HCT116 (cell line): ENCODE results near the gene GPR32. TPM values are rescaled to one million over a fixed set of nuclear protein-coding genes. Genes with fewer than 3 reads are reported as not detected.
A peak's percentile ranks its signal among the peaks of the same experiment; 100 is the strongest.

Experiments used
- ATAC-seq: fragments of 200-7000 bp; cut with Tn5 transposase; 2 replicates; pipeline ENCODE4 v1.9.1; 2020; ENCODE audit warnings: mild to moderate bottlenecking, moderate library complexity
- BruUV-seq: library from RNA; stranded (reverse); fragments of 400-500 nt; replicated peaks from 2 replicates; lab custom pipeline; 2021; lab: Mats Ljungman, UMichigan
- CTCF ChIA-PET: fragments of 300-600 bp; sonication (Branson Sonifier 250); formaldehyde crosslinking; loops from one replicate; lab custom pipeline; 2021; ENCODE audit warnings: antibody characterized with exemption; lab: Charles Lee
- POLR2A ChIA-PET: fragments of 300-600, 350-600 bp; sonication (Branson Sonifier 250); formaldehyde crosslinking; loops from one replicate; lab custom pipeline; 2021; ENCODE audit warnings: antibody characterized with exemption; lab: Charles Lee
- RAD21 ChIA-PET, 2 experiments: fragments of 300-600 bp; sonication (Branson Sonifier 250); formaldehyde crosslinking; loops; one replicate each; lab custom pipeline; 2023; ENCODE audit warnings: low total read pairs in 2 of 2; ENCODE audit not compliant: uncharacterized antibody in 2 of 2, unreplicated experiment in 2 of 2, low non-redundant PET in 1 of 2; lab: Charles Lee
- DNase-seq: peaks from one replicate; pipeline ENCODE4 v3.0.0-alpha.2; 2010; ENCODE audit warnings: low read depth, low spot score
- H2AFZ ChIP-seq: fragments of 200-600 bp; shearing (Covaris generic), sonication (generic); 2 replicates; pipeline ENCODE4 v1.6.1; 2017; ENCODE audit warnings: low read depth, mixed run types, mixed read lengths, antibody characterized with exemption, low read length; ENCODE audit not compliant: poor library complexity, severe bottlenecking
- H3K27ac ChIP-seq: 2 replicates; pipeline ENCODE4 v1.5.1; 2012; ENCODE audit warnings: low read depth, low read length
- H3K27me3 ChIP-seq: fragments of 200-600 bp; sonication (generic); 2 replicates; pipeline ENCODE4 v1.6.1; 2016; ENCODE audit warnings: mixed run types, low read length, mixed read lengths; ENCODE audit not compliant: insufficient read depth
- H3K36me3 ChIP-seq, 2 experiments: fragments of 200-500 bp in 1 of 2; fragments of 200-600 bp in 1 of 2; sonication (Bioruptor generic) in 1 of 2; sonication (generic) in 1 of 2; 2 replicates each; pipeline versions ENCODE4 v1.5.1 to v1.6.1; 2014 to 2016; ENCODE audit warnings: low read length in 2 of 2, inconsistent platforms in 1 of 2, mixed read lengths in 1 of 2, mixed run types in 1 of 2; ENCODE audit not compliant: insufficient read depth in 2 of 2, control insufficient read depth in 1 of 2
- H3K4me1 ChIP-seq, 2 experiments: fragments of 200-600 bp in 1 of 2; sonication (generic) in 1 of 2; 2 replicates each; pipeline versions ENCODE4 v1.5.1 to v1.6.1; 2012 to 2017; ENCODE audit warnings: low read length in 2 of 2, inconsistent platforms in 1 of 2, mild to moderate bottlenecking in 1 of 2, mixed read lengths in 1 of 2, mixed run types in 1 of 2, moderate library complexity in 1 of 2; ENCODE audit not compliant: insufficient read depth in 2 of 2, control insufficient read depth in 1 of 2
- H3K4me2 ChIP-seq: fragments of 200-600 bp; sonication (generic); 2 replicates; pipeline ENCODE4 v1.6.1; 2017; ENCODE audit warnings: mixed run types, low read length, mixed read lengths
- H3K4me3 ChIP-seq, 2 experiments: fragments of 200-600 bp in 1 of 2; sonication (generic) in 1 of 2; replicated peaks in 1 of 2; 2 replicates each; pipeline ENCODE4 v1.5.1; 2011 to 2016; ENCODE audit warnings: low read length in 2 of 2, control low read depth in 1 of 2, low read depth in 1 of 2, mild to moderate bottlenecking in 1 of 2, mixed read lengths in 1 of 2, mixed run types in 1 of 2
- H3K79me2 ChIP-seq: fragments of 200-600 bp; sonication (generic); 2 replicates; pipeline ENCODE4 v1.6.1; 2017; ENCODE audit warnings: mild to moderate bottlenecking, mixed run types, low read length, moderate library complexity, mixed read lengths; ENCODE audit not compliant: insufficient read depth
- H3K9ac ChIP-seq: fragments of 200-600 bp; sonication (generic); 2 replicates; pipeline ENCODE4 v1.6.1; 2016; ENCODE audit warnings: low read length, mixed read lengths
- H3K9me2 ChIP-seq: fragments of 200-600 bp; sonication (generic), shearing (Covaris generic); 2 replicates; pipeline ENCODE4 v1.6.1; 2017; ENCODE audit warnings: mixed run types, mild to moderate bottlenecking, moderate library complexity; ENCODE audit not compliant: insufficient read depth
- H3K9me3 ChIP-seq, 2 experiments: fragments of 200-500 bp in 1 of 2; fragments of 200-600 bp in 1 of 2; sonication (Bioruptor generic) in 1 of 2; sonication (generic) in 1 of 2; 2 replicates each; pipeline ENCODE4 v1.6.1; 2014 to 2017; ENCODE audit warnings: low read length in 2 of 2, mixed read lengths in 2 of 2, inconsistent platforms in 1 of 2, low read depth in 1 of 2, mild to moderate bottlenecking in 1 of 2, mixed run types in 1 of 2, moderate library complexity in 1 of 2; ENCODE audit not compliant: control insufficient read depth in 1 of 2, insufficient read depth in 1 of 2
- H4K20me1 ChIP-seq: fragments of 200-600 bp; sonication (generic), shearing (Covaris generic); 2 replicates; pipeline ENCODE4 v1.6.1; 2017; ENCODE audit warnings: mixed run types, mild to moderate bottlenecking, moderate library complexity; ENCODE audit not compliant: insufficient read depth
- CBX3 ChIP-seq: IDR thresholded peaks from 2 replicates; pipeline ENCODE4 v1.6.1; 2012; ENCODE audit warnings: low read depth
- CEBPB ChIP-seq: IDR thresholded peaks from 2 replicates; pipeline ENCODE4 v1.6.1; 2012; ENCODE audit warnings: low read depth
- CTCF ChIP-seq, 3 experiments: fragments of 200-600 bp in 1 of 3; sonication (generic) in 1 of 3; IDR thresholded peaks in 2 of 3; conservative IDR thresholded peaks in 1 of 3; 2 replicates each; pipeline ENCODE4 v1.5.1; 2012 to 2017; ENCODE audit warnings: low read depth in 2 of 3, low read length in 2 of 3, antibody characterized with exemption in 1 of 3, borderline replicate concordance in 1 of 3, control low read depth in 1 of 3, mild to moderate bottlenecking in 1 of 3, mixed read lengths in 1 of 3, mixed run types in 1 of 3, moderate library complexity in 1 of 3; ENCODE audit not compliant: insufficient read depth in 1 of 3
- ELF1 ChIP-seq: IDR thresholded peaks from 2 replicates; pipeline ENCODE4 v1.6.1; 2012; ENCODE audit warnings: low read depth, borderline replicate concordance
- EZH2 ChIP-seq: fragments of 200-600 bp; sonication (generic); IDR thresholded peaks from 2 replicates; pipeline ENCODE4 v1.6.1; 2017; ENCODE audit warnings: antibody characterized with exemption, mixed run types
- EZH2phosphoT487 ChIP-seq: fragments of 200-600 bp; IDR thresholded peaks from 2 replicates; pipeline ENCODE4 v1.6.1; 2018; ENCODE audit warnings: antibody characterized with exemption, borderline replicate concordance
- FOSL1 ChIP-seq: IDR thresholded peaks from 2 replicates; pipeline ENCODE4 v1.6.1; 2012; ENCODE audit warnings: low read depth
- JUND ChIP-seq: IDR thresholded peaks from 2 replicates; pipeline ENCODE4 v1.6.1; 2012
- POLR2A ChIP-seq: IDR thresholded peaks from 2 replicates; pipeline ENCODE4 v1.7.0; 2011; ENCODE audit warnings: borderline replicate concordance; ENCODE audit not compliant: insufficient read depth, insufficient read length; ENCODE audit errors: extremely low read depth
- POLR2AphosphoS5 ChIP-seq: IDR thresholded peaks from 2 replicates; pipeline ENCODE4 v1.6.1; 2011; ENCODE audit warnings: mild to moderate bottlenecking, low read depth, low read length, moderate library complexity
- RAD21 ChIP-seq: IDR thresholded peaks from 2 replicates; pipeline ENCODE4 v1.6.1; 2012; ENCODE audit warnings: low read depth, mild to moderate bottlenecking
- SIN3A ChIP-seq: IDR thresholded peaks from 2 replicates; pipeline ENCODE4 v1.6.1; 2012; ENCODE audit warnings: low read depth
- SRF ChIP-seq: IDR thresholded peaks from 2 replicates; pipeline ENCODE4 v1.6.1; 2012; ENCODE audit warnings: low read depth
- TCF7L2 ChIP-seq: IDR thresholded peaks from 2 replicates; pipeline ENCODE4 v1.7.0; 2011; ENCODE audit warnings: borderline replicate concordance, inconsistent platforms; ENCODE audit not compliant: insufficient read depth, insufficient read length; ENCODE audit errors: extremely low read depth
- YY1 ChIP-seq: IDR thresholded peaks from 2 replicates; pipeline ENCODE4 v1.6.1; 2011; ENCODE audit warnings: low read length, low read depth, moderate library complexity, mild to moderate bottlenecking; ENCODE audit not compliant: insufficient replicate concordance; ENCODE audit errors: extremely low read depth
- ZFX ChIP-seq: fragments of 450-650 bp; IDR thresholded peaks from 2 replicates; pipeline ENCODE4 v1.6.1; 2017
- ZNF274 ChIP-seq: fragments of 200-500 bp; sonication (Bioruptor generic); IDR thresholded peaks from 2 replicates; pipeline ENCODE4 v1.6.1; 2014; ENCODE audit warnings: mild to moderate bottlenecking, low read depth, low read length, inconsistent platforms
- intact Hi-C: fragments of 100-400 bp; cut with micrococcal nuclease; formaldehyde crosslinking; loops from 2 replicates; pipeline ENCODE4 v1.10.0; 2022
- total RNA-seq: library from RNA; stranded (reverse); gene quantifications from one replicate; pipeline ENCODE4 v1.2.1, GENCODE V29; 2021; ENCODE audit not compliant: unreplicated experiment
- TF ChIP-seq, protein P1 (sequence below): IDR thresholded peaks from 2 replicates; pipeline ENCODE4 v1.6.1; 2012
- TF ChIP-seq, protein P2 (sequence below): IDR thresholded peaks from 2 replicates; pipeline ENCODE4 v1.6.1; 2012; ENCODE audit warnings: low read depth

Gene GPR32
- total RNA-seq, 1 experiment from 2014 or later = not detected

DNA sequence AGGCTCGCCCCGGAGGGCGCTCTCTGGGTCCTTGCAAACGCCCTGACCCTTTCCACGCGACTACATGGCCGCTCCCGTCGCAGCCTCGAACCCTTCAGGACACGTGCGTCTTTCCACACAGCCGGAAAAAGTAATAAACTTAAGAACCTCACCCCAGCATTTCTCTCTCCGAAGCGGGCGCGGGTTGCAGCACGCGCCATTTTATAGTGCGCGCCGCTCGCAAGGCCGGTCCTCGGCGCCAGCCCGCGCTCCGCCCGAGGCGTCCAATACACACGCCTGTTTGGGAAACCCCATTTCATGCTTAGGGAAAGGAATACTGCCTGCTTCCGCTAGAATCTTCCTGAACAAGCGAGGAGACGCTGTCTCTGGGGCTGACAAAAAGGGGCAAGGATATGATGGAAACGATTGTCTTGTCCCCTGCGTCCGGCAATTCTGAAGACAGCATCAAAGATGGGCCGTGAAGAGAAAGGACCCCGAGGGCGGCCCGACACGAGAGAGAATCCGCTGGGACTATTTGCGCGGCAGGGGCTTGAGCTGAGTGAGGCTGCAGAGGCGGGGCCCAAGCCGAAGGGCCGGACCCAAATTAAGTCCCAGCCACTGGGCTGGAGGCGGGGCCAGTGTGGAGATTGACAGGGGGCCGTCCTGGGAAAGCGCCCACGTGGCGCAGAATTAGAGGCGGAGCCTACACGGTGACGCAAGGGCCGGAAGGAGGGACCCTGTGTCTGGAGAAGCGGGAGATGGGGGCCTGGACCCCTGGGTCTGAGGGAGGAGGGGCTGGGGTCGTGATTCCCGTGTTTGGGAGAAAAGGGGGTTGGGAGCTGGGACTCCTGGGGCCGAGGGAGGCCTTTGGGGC, 34.4 kb downstream of the GPR32 start:
- Histone ChIP-seq H3K4me1 (peaks cover 9 to 24% of the 10 kb centered on the region in 2 experiments), H3K27ac (peak overlapping the region; percentile 93), H4K20me1 (peaks cover 36% of the 10 kb centered on the region; the same call in 1 of the 2 replicates), H3K4me3 (peak overlapping the region; percentile 89 to 94), H3K4me2 (peak overlapping the region; percentile 90), H2AFZ (peak overlapping the region; percentile 76), H3K79me2 (peaks cover 46% of the 10 kb centered on the region), H3K27me3 (no peaks in the 10 kb centered on the region), H3K36me3 (peaks cover 21 to 37% of the 10 kb centered on the region in 2 experiments), H3K9ac (peak overlapping the region; percentile 98), H3K9me2 (no peaks in the 10 kb centered on the region), H3K9me3 (no peaks in the 10 kb centered on the region)
- peak; percentile 92 for ATAC-seq
- BruUV-seq = no TSS peak
- RAD21 ChIA-PET = no interaction called here
- CTCF ChIA-PET = interaction anchor here (1.0 kb wide), 2 partner anchors 9 to 117 kb away, joined by 3 to 6 read pairs; no protein-coding TSS in a partner anchor
- POLR2A ChIA-PET = interaction anchor here (0.6 to 2.7 kb wide), 17 partner anchors 9 to 421 kb away, joined by 3 to 19 read pairs (median 3); partner anchors contain the start of gene POLD1
- intact Hi-C loops = loop anchor here (2.0 kb wide), 1 partner anchor 32 kb away; no protein-coding TSS in a partner anchor
- DNase-seq = peak; percentile 98
- TF ChIP-seq, protein P1, sequence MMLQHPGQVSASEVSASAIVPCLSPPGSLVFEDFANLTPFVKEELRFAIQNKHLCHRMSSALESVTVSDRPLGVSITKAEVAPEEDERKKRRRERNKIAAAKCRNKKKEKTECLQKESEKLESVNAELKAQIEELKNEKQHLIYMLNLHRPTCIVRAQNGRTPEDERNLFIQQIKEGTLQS = no peak
- TF ChIP-seq SRF (peak; percentile 76), POLR2AphosphoS5 (peak; percentile 99), YY1 (peak; percentile 62), ELF1 (no peak), EZH2phosphoT487 (no peak), EZH2 (no peak), CTCF (IDR thresholded peaks at IDR 0.05 in 2 of 3, conservative IDR thresholded peaks at IDR 0.05 in 1 of 3; ENCODE audit: borderline replicate concordance in 1 of 3, insufficient read depth in 1 of 3, low read depth in 2 of 3, low read length in 2 of 3) (no peak), ZFX (no peak), JUND (peak; percentile 22; the same call in 1 of the 2 replicates), FOSL1 (peak; percentile 7; the same call in 1 of the 2 replicates), ZNF274 (no peak), POLR2A (peak; percentile 98), CBX3 (0 out of 2 replicates have a peak, but pooled peaks have one; percentile 43), SIN3A (peak; percentile 94), TCF7L2 (peak; percentile 26), RAD21 (no peak), CEBPB (peak; percentile 73)
- TF ChIP-seq, protein P2, sequence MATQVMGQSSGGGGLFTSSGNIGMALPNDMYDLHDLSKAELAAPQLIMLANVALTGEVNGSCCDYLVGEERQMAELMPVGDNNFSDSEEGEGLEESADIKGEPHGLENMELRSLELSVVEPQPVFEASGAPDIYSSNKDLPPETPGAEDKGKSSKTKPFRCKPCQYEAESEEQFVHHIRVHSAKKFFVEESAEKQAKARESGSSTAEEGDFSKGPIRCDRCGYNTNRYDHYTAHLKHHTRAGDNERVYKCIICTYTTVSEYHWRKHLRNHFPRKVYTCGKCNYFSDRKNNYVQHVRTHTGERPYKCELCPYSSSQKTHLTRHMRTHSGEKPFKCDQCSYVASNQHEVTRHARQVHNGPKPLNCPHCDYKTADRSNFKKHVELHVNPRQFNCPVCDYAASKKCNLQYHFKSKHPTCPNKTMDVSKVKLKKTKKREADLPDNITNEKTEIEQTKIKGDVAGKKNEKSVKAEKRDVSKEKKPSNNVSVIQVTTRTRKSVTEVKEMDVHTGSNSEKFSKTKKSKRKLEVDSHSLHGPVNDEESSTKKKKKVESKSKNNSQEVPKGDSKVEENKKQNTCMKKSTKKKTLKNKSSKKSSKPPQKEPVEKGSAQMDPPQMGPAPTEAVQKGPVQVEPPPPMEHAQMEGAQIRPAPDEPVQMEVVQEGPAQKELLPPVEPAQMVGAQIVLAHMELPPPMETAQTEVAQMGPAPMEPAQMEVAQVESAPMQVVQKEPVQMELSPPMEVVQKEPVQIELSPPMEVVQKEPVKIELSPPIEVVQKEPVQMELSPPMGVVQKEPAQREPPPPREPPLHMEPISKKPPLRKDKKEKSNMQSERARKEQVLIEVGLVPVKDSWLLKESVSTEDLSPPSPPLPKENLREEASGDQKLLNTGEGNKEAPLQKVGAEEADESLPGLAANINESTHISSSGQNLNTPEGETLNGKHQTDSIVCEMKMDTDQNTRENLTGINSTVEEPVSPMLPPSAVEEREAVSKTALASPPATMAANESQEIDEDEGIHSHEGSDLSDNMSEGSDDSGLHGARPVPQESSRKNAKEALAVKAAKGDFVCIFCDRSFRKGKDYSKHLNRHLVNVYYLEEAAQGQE = no peak
